H1 (cell line): ENCODE results near the gene WNT8B. TPM values are rescaled to one million over a fixed set of nuclear protein-coding genes. Genes with fewer than 3 reads are reported as not detected.

Experiments used
- CTCF ChIA-PET: fragments of 300-600 bp; sonication (Branson Sonifier 250); formaldehyde crosslinking; loops from one replicate; lab custom pipeline; 2021; ENCODE audit not compliant: partially characterized antibody; lab: Charles Lee
- POLR2A ChIA-PET: fragments of 300-600 bp; sonication (Branson Sonifier 250); formaldehyde crosslinking; loops from one replicate; lab custom pipeline; 2021; ENCODE audit warnings: inconsistent platforms; ENCODE audit not compliant: partially characterized antibody; lab: Charles Lee
- DNase-seq, 2 experiments: peaks; one replicate each; pipeline versions ENCODE4 v3.0.0 to v3.0.0-alpha.2; 2010 to 2022; ENCODE audit warnings: low spot score in 2 of 2, low read depth in 1 of 2, mixed read lengths in 1 of 2
- FAIRE-seq: peaks from 2 replicates; lab custom pipeline; 2011; peaks lifted over from hg19 to GRCh38; lab: Jason Lieb, UNC
- H2AFZ ChIP-seq: 2 replicates; pipeline ENCODE4 v1.8.1; 2012; ENCODE audit warnings: low read length, inconsistent platforms
- H2AK5ac ChIP-seq: 2 replicates; pipeline ENCODE4 v1.6.1; 2013; ENCODE audit warnings: low read depth, low read length
- H2BK120ac ChIP-seq: replicated peaks from 2 replicates; pipeline ENCODE3; 2013; ENCODE audit warnings: low read depth, low read length, inconsistent platforms
- H2BK12ac ChIP-seq: 2 replicates; pipeline ENCODE4 v1.6.1; 2013; ENCODE audit warnings: low read depth, low read length
- H2BK15ac ChIP-seq: 2 replicates; pipeline ENCODE4 v1.6.1; 2013; ENCODE audit warnings: low read length
- H2BK20ac ChIP-seq: 2 replicates; pipeline ENCODE4 v1.6.1; 2013; ENCODE audit warnings: low read length
- H2BK5ac ChIP-seq: 2 replicates; pipeline ENCODE4 v1.6.1; 2013; ENCODE audit warnings: low read depth, low read length
- H3K14ac ChIP-seq: 2 replicates; pipeline ENCODE4 v1.6.1; 2013; ENCODE audit warnings: inconsistent platforms; ENCODE audit not compliant: insufficient read length
- H3K18ac ChIP-seq: 2 replicates; pipeline ENCODE4 v1.6.1; 2013; ENCODE audit warnings: low read length; ENCODE audit errors: extremely low read depth
- H3K23ac ChIP-seq: 2 replicates; pipeline ENCODE4 v1.6.1; 2013; ENCODE audit warnings: inconsistent platforms; ENCODE audit not compliant: insufficient read length
- H3K23me2 ChIP-seq: 2 replicates; pipeline ENCODE4 v1.6.1; 2013; ENCODE audit warnings: low read depth, low read length
- H3K27ac ChIP-seq: 2 replicates; pipeline ENCODE4 v1.6.1; 2011; ENCODE audit warnings: low read depth, low read length, inconsistent platforms
- H3K27me3 ChIP-seq, 4 experiments: replicated peaks in 1 of 4; 1 replicate in 1 of 4; 2 replicates in 3 of 4; pipeline versions ENCODE4 v1.6.1 to v1.8.1; 2011 to 2013; ENCODE audit warnings: low read length in 3 of 4, mild to moderate bottlenecking in 3 of 4, inconsistent platforms in 2 of 4, mixed read lengths in 2 of 4, moderate library complexity in 1 of 4; ENCODE audit not compliant: control insufficient read depth in 3 of 4, insufficient read depth in 3 of 4; ENCODE audit errors: extremely low read depth in 1 of 4
- H3K36me3 ChIP-seq, 4 experiments: 2 replicates each; pipeline versions ENCODE4 v1.6.1 to v1.8.1; 2011 to 2013; ENCODE audit warnings: mild to moderate bottlenecking in 4 of 4, low read length in 3 of 4, moderate library complexity in 2 of 4, control low read depth in 1 of 4, inconsistent platforms in 1 of 4; ENCODE audit not compliant: insufficient read depth in 4 of 4, control insufficient read depth in 2 of 4
- H3K4ac ChIP-seq: replicated peaks from 2 replicates; pipeline ENCODE3; 2013; ENCODE audit warnings: low read length, low read depth, mixed read lengths, inconsistent platforms; ENCODE audit not compliant: insufficient read length
- H3K4me1 ChIP-seq, 4 experiments: replicated peaks in 1 of 4; 1 replicate in 1 of 4; 2 replicates in 3 of 4; pipeline versions ENCODE4 v1.6.1 to v1.8.1; 2011 to 2013; ENCODE audit warnings: low read length in 3 of 4, inconsistent platforms in 2 of 4, mixed read lengths in 1 of 4; ENCODE audit not compliant: insufficient read depth in 4 of 4, control insufficient read depth in 3 of 4
- H3K4me2 ChIP-seq, 2 experiments: 2 replicates each; pipeline versions ENCODE4 v1.6.1 to v1.8.1; 2011 to 2013; ENCODE audit warnings: low read depth in 2 of 2, low read length in 2 of 2, control low read depth in 1 of 2, inconsistent platforms in 1 of 2, mild to moderate bottlenecking in 1 of 2; ENCODE audit not compliant: insufficient read depth in 1 of 2
- H3K4me3 ChIP-seq, 4 experiments: fragments of 200-600, 300-600 bp in 1 of 4; sonication (generic), shearing (Covaris generic), sonication (Bioruptor Twin) in 1 of 4; 2 replicates each; pipeline versions ENCODE4 v1.5.1 to v1.8.1; 2011 to 2016; ENCODE audit warnings: low read length in 4 of 4, low read depth in 3 of 4, control low read depth in 2 of 4, inconsistent platforms in 2 of 4, mild to moderate bottlenecking in 2 of 4, mixed read lengths in 1 of 4, moderate library complexity in 1 of 4; ENCODE audit not compliant: insufficient read depth in 2 of 4; ENCODE audit errors: extremely low read depth in 1 of 4
- H3K56ac ChIP-seq: replicated peaks from 2 replicates; pipeline ENCODE3; 2013; ENCODE audit warnings: low read depth, mild to moderate bottlenecking, mixed read lengths, low read length, inconsistent platforms; ENCODE audit not compliant: insufficient read length
- H3K79me1 ChIP-seq: 2 replicates; pipeline ENCODE4 v1.6.1; 2013; ENCODE audit warnings: low read depth, low read length, control low read depth
- H3K79me2 ChIP-seq, 2 experiments: 2 replicates each; pipeline versions ENCODE4 v1.6.1 to v1.8.1; 2012 to 2013; ENCODE audit warnings: low read length in 2 of 2, mild to moderate bottlenecking in 2 of 2, inconsistent platforms in 1 of 2; ENCODE audit not compliant: insufficient read depth in 2 of 2, control insufficient read depth in 1 of 2
- H3K9ac ChIP-seq, 4 experiments: replicated peaks in 1 of 4; 1 replicate in 1 of 4; 2 replicates in 3 of 4; pipeline versions ENCODE4 v1.6.1 to v1.8.1; 2011 to 2013; ENCODE audit warnings: low read depth in 3 of 4, low read length in 3 of 4, control low read depth in 2 of 4, mild to moderate bottlenecking in 2 of 4, moderate library complexity in 2 of 4, inconsistent platforms in 1 of 4; ENCODE audit errors: extremely low read depth in 1 of 4
- H3K9me3 ChIP-seq, 2 experiments: 2 replicates each; pipeline versions ENCODE4 v1.6.1 to v1.8.1; 2012 to 2013; ENCODE audit warnings: mild to moderate bottlenecking in 2 of 2, moderate library complexity in 2 of 2, control low read depth in 1 of 2, inconsistent platforms in 1 of 2, low read depth in 1 of 2, low read length in 1 of 2, mixed read lengths in 1 of 2; ENCODE audit not compliant: insufficient read depth in 2 of 2
- H4K20me1 ChIP-seq, 2 experiments: replicated peaks in 1 of 2; 2 replicates each; pipeline versions ENCODE3 to v1.8.1; 2011 to 2013; ENCODE audit warnings: inconsistent platforms in 2 of 2, low read length in 2 of 2, mild to moderate bottlenecking in 1 of 2; ENCODE audit not compliant: insufficient read depth in 2 of 2, control insufficient read depth in 1 of 2
- H4K5ac ChIP-seq: 2 replicates; pipeline ENCODE4 v1.6.1; 2013; ENCODE audit warnings: low read length, low read depth, mixed read lengths, inconsistent platforms; ENCODE audit not compliant: insufficient read length
- H4K8ac ChIP-seq: 2 replicates; pipeline ENCODE4 v1.8.0; 2013; ENCODE audit warnings: mild to moderate bottlenecking, moderate library complexity, low read length, inconsistent platforms; ENCODE audit not compliant: insufficient read depth; ENCODE audit errors: extremely low read depth
- H4K91ac ChIP-seq: replicated peaks from 2 replicates; pipeline ENCODE3; 2013; ENCODE audit warnings: low read length, mixed read lengths, inconsistent platforms; ENCODE audit not compliant: insufficient read length
- BCL11A ChIP-seq, 2 experiments: IDR thresholded peaks; one replicate each; pipeline ENCODE4 v1.6.1; 2011; ENCODE audit warnings: low read depth in 2 of 2, low read length in 2 of 2, mild to moderate bottlenecking in 2 of 2
- EZH2 ChIP-seq: fragments of 200-600 bp; sonication (generic); IDR thresholded peaks from 2 replicates; pipeline ENCODE4 v1.7.1; 2012; ENCODE audit warnings: low read depth, mild to moderate bottlenecking, moderate library complexity, low read length, inconsistent platforms; ENCODE audit not compliant: severe bottlenecking
- HDAC6 ChIP-seq: IDR thresholded peaks from one replicate; pipeline ENCODE4 v1.7.1; 2012; ENCODE audit warnings: low read depth, mild to moderate bottlenecking, inconsistent platforms, low read length, moderate library complexity
- PHF8 ChIP-seq: fragments of 200-600 bp; sonication (generic); conservative IDR thresholded peaks from 2 replicates; pipeline ENCODE4 v1.7.1; 2012; ENCODE audit warnings: low read depth, mild to moderate bottlenecking, inconsistent platforms, low read length, moderate library complexity
- WGBS, 2 experiments: shearing (Covaris generic) in 1 of 2; methylation state at CpG; one replicate each; pipeline versions ENCODE4 v1.1.6 to v1.1.7; 2013 to 2015; ENCODE audit warnings: low lambda C conversion rate in 2 of 2, mixed read lengths in 2 of 2, inconsistent platforms in 1 of 2, low coverage in 1 of 2, missing lambda C conversion rate in 1 of 2; ENCODE audit not compliant: insufficient replicate concordance in 2 of 2, insufficient coverage in 1 of 2, insufficient read length in 1 of 2; ENCODE audit errors: extremely low coverage in 1 of 2, missing lambda C conversion rate in 1 of 2; 5-methylcytosine and 5-hydroxymethylcytosine counted together
- polyA plus RNA-seq, 7 experiments: library from polyadenylated mRNA; depleted of rRNA in 3 of 7; stranded (reverse) in 5 of 7; unstranded in 2 of 7; fragments of >200 nt in 5 of 7; fragments of 200-250 nt in 2 of 7; gene quantifications; 1 replicate in 5 of 7; 2 replicates in 1 of 7; 4 replicates in 1 of 7; pipeline versions ENCODE4 v1.2.1 to v1.2.3, GENCODE V29; 2011 to 2013; ENCODE audit warnings: missing spikeins in 2 of 7, mixed read lengths in 2 of 7
- total RNA-seq: library from RNA; stranded (reverse); fragmentation: NEBNext Ultra II Directional; extraction: Animal tissue kit (Norgen Biotek cat#: 25700); gene quantifications from 2 replicates; pipeline ENCODE4 v1.2.1, GENCODE V29; 2021

Gene WNT8B
- total and polyA plus RNA-seq, 2 of the 8 experiments (the other 6 are each of a cell fraction or from before 2014, with no cell fraction given) = 0.20 to 0.67 TPM

DNA sequence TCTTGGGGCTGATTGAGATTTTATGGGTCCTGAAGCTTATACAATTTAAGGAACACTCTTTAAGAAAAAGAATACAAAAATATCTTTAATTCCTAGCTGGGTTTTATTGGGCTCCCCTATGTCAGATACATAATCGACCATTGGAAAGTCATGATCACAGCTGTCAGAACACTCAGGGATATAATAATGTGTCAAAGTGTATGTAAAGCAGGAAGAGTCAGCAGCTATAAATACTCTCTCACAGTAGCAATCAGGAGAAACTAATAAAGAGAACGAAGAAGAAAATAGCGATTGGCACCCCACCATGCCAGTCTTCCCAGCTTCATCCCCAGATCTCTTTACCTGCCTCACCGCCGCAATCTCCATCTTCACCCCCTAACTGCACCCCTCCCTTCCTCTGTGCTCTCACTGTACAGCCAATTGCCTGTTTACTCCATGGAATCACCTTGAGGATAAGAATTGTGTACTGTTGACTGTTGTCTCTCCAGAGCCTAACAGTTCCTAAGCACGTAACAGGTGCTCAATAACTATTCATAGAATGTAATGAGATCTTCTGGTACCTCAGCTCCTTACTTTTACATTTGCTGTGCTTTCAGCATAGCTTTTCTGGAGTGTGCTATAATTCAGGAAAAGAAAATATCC, 24.0 kb upstream of the WNT8B start:
- Histone ChIP-seq H3K27ac (no peak overlapping the region), H2BK12ac (no peak overlapping the region), H2BK120ac (no peak overlapping the region), H4K91ac (no peak overlapping the region), H3K4me1 (no peaks in the 10 kb centered on the region), H3K4me2 (no peak overlapping the region), H3K23me2 (no peaks in the 10 kb centered on the region), H3K9me3 (no peaks in the 10 kb centered on the region), H3K79me1 (no peaks in the 10 kb centered on the region), H3K4ac (no peak overlapping the region), H3K18ac (no peak overlapping the region), H3K79me2 (no peaks in the 10 kb centered on the region), H3K4me3 (no peak overlapping the region), H3K27me3 (no peaks in the 10 kb centered on the region), H4K8ac (no peak overlapping the region), H3K9ac (no peak overlapping the region), H3K56ac (no peak overlapping the region), H2BK20ac (no peak overlapping the region)
- CTCF ChIA-PET = interaction anchor here (0.6 to 6.2 kb wide), 14 partner anchors 9 to 99 kb away, joined by 3 to 63 read pairs (median 6); partner anchors contain the start of gene SCD
- 95% methylated on average over 6 of the region's 6 CpGs; no CpG with 5 or more reads in 1 of the 2 experiments for WGBS, 2 experiments
- POLR2A ChIA-PET = interaction anchor here (1.1 to 1.5 kb wide), 2 partner anchors 66 to 86 kb away, joined by 3 to 5 read pairs; no protein-coding TSS in a partner anchor
- DNase-seq (no peak), FAIRE-seq (no peak)
- no peak for TF ChIP-seq EZH2
- no peak for TF ChIP-seq PHF8
- TF ChIP-seq HDAC6 = no peak
- no peak for TF ChIP-seq BCL11A (IDR thresholded peaks at IDR 0.05; ENCODE audit: low read depth in 2 of 2, low read length in 2 of 2)
- TF ChIP-seq, all 59 proteins: peak for 0
- no peak overlapping the region for H3K23ac ChIP-seq
- no peak overlapping the region for H2BK15ac ChIP-seq
- no peaks in the 10 kb centered on the region for H3K36me3 ChIP-seq
- no peak overlapping the region for H2BK5ac ChIP-seq
- no peak overlapping the region for H4K5ac ChIP-seq
- H2AK5ac ChIP-seq = no peak overlapping the region
- H3K14ac ChIP-seq = no peak overlapping the region
- no peak overlapping the region for H2AFZ ChIP-seq
- no peaks in the 10 kb centered on the region for H4K20me1 ChIP-seq
